ENCODE data around the gene SUPT16H. TPM values are rescaled to one million over a fixed set of nuclear protein-coding genes. Genes with fewer than 3 reads are reported as not detected.
"Not testable (repeated sequence)": the region's sequence is repeated elsewhere in the genome, so short reads cannot be mapped to it uniquely, and the experiment has no call there.

The SUPT16H gene
- total and polyA plus RNA-seq, 2 of the 13 experiments (the other 11 are each of a cell fraction or from before 2014, with no cell fraction given), result 77.5 to 230 TPM

GRCh38 chr14:21302836-21303140, 81.0 kb downstream of the SUPT16H start (continued):
- 0 out of 2 replicates have a peak, but pooled peaks have one; percentile 17 for TF ChIP-seq ZNF710 (CRISPR knock-in tag; IDR thresholded peaks at IDR 0.05; ENCODE audit: borderline replicate concordance)
- TF ChIP-seq FOXP1 (IDR thresholded peaks at IDR 0.05), result not testable (repeated sequence)
- TF ChIP-seq FOXP1 (CRISPR knock-in tag; IDR thresholded peaks at IDR 0.05), result 0 out of 2 replicates have a peak, but pooled peaks have one; percentile 4
- peak; percentile 73; the same call in 1 of the 2 replicates for TF ChIP-seq SALL1 (CRISPR knock-in tag; IDR thresholded peaks at IDR 0.05)
- TF ChIP-seq ZNF460 (CRISPR knock-in tag; IDR thresholded peaks at IDR 0.05; ENCODE audit: borderline replicate concordance), result peak; percentile 90
- peak; percentile 29; the same call in 1 of the 2 replicates for TF ChIP-seq ZGPAT (CRISPR knock-in tag; IDR thresholded peaks at IDR 0.05)
- TF ChIP-seq ZMYM3 (CRISPR knock-in tag; IDR thresholded peaks at IDR 0.05), result peak; percentile 81
- TF ChIP-seq YEATS4 (CRISPR knock-in tag; IDR thresholded peaks at IDR 0.05; ENCODE audit: borderline replicate concordance), result 0 out of 2 replicates have a peak, but pooled peaks have one; percentile 25

- H3K27me3 ChIP-seq (ENCODE audit: control insufficient read depth in 1 of 2, insufficient read depth in 2 of 2, low read length in 2 of 2), result no peaks in the 10 kb centered on the region
- H4K20me1 ChIP-seq (ENCODE audit: insufficient read depth, low read length), result no peaks in the 10 kb centered on the region
- in situ Hi-C loops (cut with HindIII; ENCODE audit: extremely low pct_ligation_motif_present, low pct_unique_long_range_greater_than_20kb), result no loop called here
- H3K36me3 ChIP-seq (replicated peaks in 1 of 2; ENCODE audit: control insufficient read depth in 1 of 2, insufficient read depth in 2 of 2, low read length in 2 of 2), result no peaks in the 10 kb centered on the region
- ChIA-PET POLR2A (interaction anchor here (0.8 to 1.3 kb wide), 5 partner anchors 12 to 154 kb away, joined by 3 to 5 read pairs (median 3); partner anchors contain the start of gene CHD8), CTCF (ENCODE audit: low intra/inter-chr PET ratio, low total read pairs) (no interaction called here)
- peak overlapping the region; percentile 74 for H3K4me2 ChIP-seq (ENCODE audit: low read depth, low read length)
- TSS peak; percentile 82 for BruUV-seq (replicated peaks)
- WGBS (ENCODE audit: low lambda C conversion rate), result under 1% methylated on average over 8 of the region's 8 CpGs
- peak overlapping the region; percentile 12 to 49 (median 39); a peak in 4 of 6 replicates for H3K4me3 ChIP-seq (replicated peaks in 1 of 3; ENCODE audit: insufficient read depth in 1 of 3, low read depth in 2 of 3, low read length in 3 of 3)
- peak overlapping the region; percentile 46 for H3K9ac ChIP-seq (ENCODE audit: insufficient read depth, low read depth, low read length)
- H3K27ac ChIP-seq (ENCODE audit: extremely low read length, insufficient read depth, low read length), result peak overlapping the region; percentile 34
- no peaks in the 10 kb centered on the region for H3K9me3 ChIP-seq (ENCODE audit: low read length)
- intact Hi-C loops (cut with micrococcal nuclease; ENCODE audit: unreplicated experiment), result no loop called here
- H3K79me2 ChIP-seq (ENCODE audit: insufficient read depth, low read length), result no peaks in the 10 kb centered on the region
- H2AFZ ChIP-seq (ENCODE audit: low read length), result peak overlapping the region; percentile 1
- ATAC-seq (peak; percentile 51), FAIRE-seq (no peak), DNase-seq (ENCODE audit: low spot score) (peak; percentile 87)
- H3K4me1 ChIP-seq (ENCODE audit: insufficient read depth, low read length), result peaks cover 52% of the 10 kb centered on the region
- no peak for TF ChIP-seq HOXD1 (CRISPR knock-in tag; IDR thresholded peaks at IDR 0.05)
- TF ChIP-seq IRX3 (CRISPR knock-in tag; IDR thresholded peaks at IDR 0.05; ENCODE audit: borderline replicate concordance, low read depth), result no peak
- no peak for TF ChIP-seq ZMAT3 (CRISPR knock-in tag; conservative IDR thresholded peaks at IDR 0.05)
- TF ChIP-seq ELK4 (CRISPR knock-in tag; IDR thresholded peaks at IDR 0.05; ENCODE audit: borderline replicate concordance), result no peak
- TF ChIP-seq HMG20A (CRISPR knock-in tag; IDR thresholded peaks at IDR 0.05; ENCODE audit: borderline replicate concordance), result peak; percentile 61; the same call in 1 of the 2 replicates
- no peak for TF ChIP-seq ZBTB37 (CRISPR knock-in tag; IDR thresholded peaks at IDR 0.05)
- 0 out of 2 replicates have a peak, but pooled peaks have one; percentile 13 for TF ChIP-seq ZNF878 (CRISPR knock-in tag; IDR thresholded peaks at IDR 0.05)
- TF ChIP-seq NFRKB (IDR thresholded peaks at IDR 0.05), result no peak
- no peak for TF ChIP-seq ZFYVE20 (CRISPR knock-in tag; IDR thresholded peaks at IDR 0.05; ENCODE audit: borderline replicate concordance, low read depth)
Observed at GRCh38 chr14:21302013-21302835, 81.6 kb downstream of the SUPT16H start.

Measured in HepG2 (cell line).